Keratinocyte (primary cell): ENCODE measurements around the gene AGTRAP. TPM values are rescaled to one million over a fixed set of nuclear protein-coding genes. Genes with fewer than 3 reads are reported as not detected.

Experiments
- DNase-seq: peaks from one replicate; pipeline ENCODE4 v3.0.0-alpha.2; 2011; ENCODE audit warnings: low read depth, missing footprints, low spot score
- FAIRE-seq: peaks from 2 replicates; lab custom pipeline; 2011; peaks lifted over from hg19 to GRCh38; lab: Jason Lieb, UNC
- H2AFZ ChIP-seq: 2 replicates; pipeline ENCODE4 v1.6.0; 2012; ENCODE audit warnings: low read length, control low read depth, inconsistent platforms; ENCODE audit not compliant: control insufficient read depth
- H3K27ac ChIP-seq: 2 replicates; pipeline ENCODE4 v1.5.1; 2011; ENCODE audit warnings: low read length; ENCODE audit not compliant: control insufficient read depth, insufficient read depth
- H3K27me3 ChIP-seq: 3 replicates; pipeline ENCODE4 v1.6.0; 2011; ENCODE audit warnings: low read length; ENCODE audit not compliant: control insufficient read depth, insufficient read depth; ENCODE audit errors: extremely low read depth
- H3K36me3 ChIP-seq, 2 experiments: 2 replicates in 1 of 2; 3 replicates in 1 of 2; pipeline ENCODE4 v1.5.1; 2011; ENCODE audit warnings: low read length in 2 of 2, mild to moderate bottlenecking in 1 of 2; ENCODE audit not compliant: control insufficient read depth in 2 of 2, insufficient read depth in 2 of 2; ENCODE audit errors: extremely low read depth in 1 of 2
- H3K4me1 ChIP-seq: 3 replicates; pipeline ENCODE4 v1.5.1; 2011; ENCODE audit warnings: low read length; ENCODE audit not compliant: control insufficient read depth, insufficient read depth; ENCODE audit errors: extremely low read depth
- H3K4me2 ChIP-seq: 3 replicates; pipeline ENCODE4 v1.6.0; 2011; ENCODE audit warnings: low read depth, low read length; ENCODE audit not compliant: control insufficient read depth, insufficient read depth; ENCODE audit errors: extremely low read depth
- H3K4me3 ChIP-seq, 3 experiments: fragments of 200-600 bp in 1 of 3; sonication (generic) in 1 of 3; 2 replicates in 2 of 3; 3 replicates in 1 of 3; pipeline ENCODE4 v1.5.1; 2011 to 2016; ENCODE audit warnings: low read length in 3 of 3, mild to moderate bottlenecking in 3 of 3, control low read depth in 2 of 3, inconsistent platforms in 1 of 3, low read depth in 1 of 3, mixed read lengths in 1 of 3, mixed run types in 1 of 3, moderate library complexity in 1 of 3; ENCODE audit not compliant: control insufficient read depth in 2 of 3, insufficient read depth in 2 of 3; ENCODE audit errors: extremely low read depth in 1 of 3
- H3K79me2 ChIP-seq: 2 replicates; pipeline ENCODE4 v1.6.0; 2012; ENCODE audit warnings: low read length; ENCODE audit not compliant: control insufficient read depth, insufficient read depth
- H3K9ac ChIP-seq: 3 replicates; pipeline ENCODE4 v1.6.0; 2011; ENCODE audit warnings: low read length; ENCODE audit not compliant: control insufficient read depth, insufficient read depth; ENCODE audit errors: extremely low read depth
- H3K9me1 ChIP-seq: 3 replicates; pipeline ENCODE4 v1.6.0; 2011; ENCODE audit warnings: low read length; ENCODE audit not compliant: control insufficient read depth, insufficient read depth; ENCODE audit errors: extremely low read depth
- H3K9me3 ChIP-seq: 2 replicates; pipeline ENCODE4 v1.5.1; 2012; ENCODE audit warnings: low read depth, low read length; ENCODE audit not compliant: control insufficient read depth
- H4K20me1 ChIP-seq: 3 replicates; pipeline ENCODE4 v1.6.0; 2011; ENCODE audit warnings: low read length; ENCODE audit not compliant: control insufficient read depth, insufficient read depth; ENCODE audit errors: extremely low read depth
- CTCF ChIP-seq, 3 experiments: IDR thresholded peaks in 1 of 3; conservative IDR thresholded peaks in 1 of 3; optimal IDR thresholded peaks in 1 of 3; 2 replicates in 2 of 3; 3 replicates in 1 of 3; pipeline versions ENCODE3 to v1.5.1; 2011; ENCODE audit warnings: low read length in 3 of 3, mild to moderate bottlenecking in 3 of 3, moderate library complexity in 2 of 3, control low read depth in 1 of 3, inconsistent platforms in 1 of 3; ENCODE audit not compliant: insufficient read depth in 2 of 3; ENCODE audit errors: extremely low read depth in 1 of 3
- EZH2 ChIP-seq: IDR thresholded peaks from one replicate; pipeline ENCODE4 v1.6.1; 2012; ENCODE audit warnings: inconsistent platforms, mild to moderate bottlenecking, low read length, moderate library complexity
- dilution Hi-C: fragments of 300-500 bp; cut with MboI; formaldehyde crosslinking; loops from one replicate; pipeline ENCODE4 v1.7.0; 2020; ENCODE audit warnings: low sequenced_read_pairs; ENCODE audit not compliant: extremely low pct_ligation_motif_present
- polyA plus RNA-seq, 5 experiments: library from polyadenylated mRNA; depleted of rRNA in 3 of 5; stranded (reverse) in 3 of 5; stranded (forward) in 1 of 5; unstranded in 1 of 5; fragments of >200 nt; gene quantifications; 1 replicate in 1 of 5; 2 replicates in 3 of 5; 3 replicates in 1 of 5; pipeline versions ENCODE4 v1.2.1 to v1.2.3, GENCODE V29; 2011 to 2012; ENCODE audit warnings: missing spikeins in 2 of 5, low read depth in 1 of 5, low replicate concordance in 1 of 5

Gene AGTRAP
- polyA plus RNA-seq, 1 donor (not counting 4 experiments of a cell fraction or from before 2014, with no cell fraction given): 36.7 TPM

GRCh38 chr1:11784993-11785769 is 49.2 kb downstream of the AGTRAP start:
- TF ChIP-seq EZH2 (no peak), CTCF (optimal IDR thresholded peaks at IDR 0.05 in 1 of 3, IDR thresholded peaks at IDR 0.05 in 1 of 3, conservative IDR thresholded peaks at IDR 0.05 in 1 of 3; ENCODE audit: extremely low read depth in 1 of 3, insufficient read depth in 2 of 3, low read length in 3 of 3) (peak; percentile 57 to 92 (median 79))
- Histone ChIP-seq H3K79me2 (no peaks in the 10 kb centered on the region), H3K4me3 (no peak overlapping the region), H3K4me2 (no peak overlapping the region), H4K20me1 (no peaks in the 10 kb centered on the region), H3K9me3 (no peaks in the 10 kb centered on the region), H2AFZ (no peak overlapping the region), H3K36me3 (no peaks in the 10 kb centered on the region), H3K4me1 (peaks cover 21% of the 10 kb centered on the region), H3K9me1 (no peaks in the 10 kb centered on the region), H3K9ac (no peak overlapping the region), H3K27ac (no peak overlapping the region), H3K27me3 (no peaks in the 10 kb centered on the region)
- DNase-seq (no peak), FAIRE-seq (no peak)
- dilution Hi-C loops: no loop called here

GRCh38 chr1:11786168-11786567 is 50.2 kb downstream of the AGTRAP start:
- no peaks in the 10 kb centered on the region for H3K36me3 ChIP-seq
- no peak overlapping the region for H3K4me2 ChIP-seq
- FAIRE-seq (no peak), DNase-seq (no peak)
- H3K27me3 ChIP-seq: no peaks in the 10 kb centered on the region
- H3K4me1 ChIP-seq: peaks cover 26% of the 10 kb centered on the region
- no peaks in the 10 kb centered on the region for H4K20me1 ChIP-seq
- H3K4me3 ChIP-seq: no peak overlapping the region
- no peaks in the 10 kb centered on the region for H3K9me3 ChIP-seq
- no peaks in the 10 kb centered on the region for H3K9me1 ChIP-seq
- dilution Hi-C loops: no loop called here
- H3K9ac ChIP-seq: no peak overlapping the region
- no peak overlapping the region for H3K27ac ChIP-seq
- H3K79me2 ChIP-seq: no peaks in the 10 kb centered on the region
- TF ChIP-seq EZH2: no peak
- TF ChIP-seq CTCF (optimal IDR thresholded peaks at IDR 0.05 in 1 of 3, IDR thresholded peaks at IDR 0.05 in 1 of 3, conservative IDR thresholded peaks at IDR 0.05 in 1 of 3; ENCODE audit: extremely low read depth in 1 of 3, insufficient read depth in 2 of 3, low read length in 3 of 3): no peak
- H2AFZ ChIP-seq: no peak overlapping the region
